Loucy (cell line): ENCODE data around the gene ALG6.
"Not testable (repeated sequence)": the region's sequence is repeated elsewhere in the genome, so short reads cannot be mapped to it uniquely, and the experiment has no call there.

Experiments
- H2AFZ ChIP-seq: fragments of 200-600 bp; sonication (generic); 2 replicates; pipeline ENCODE4 v1.6.0; 2016; ENCODE audit warnings: antibody characterized with exemption, mild to moderate bottlenecking, low read length, moderate library complexity
- H3F3A ChIP-seq: fragments of 200-600 bp; 2 replicates; pipeline ENCODE4 v1.6.0; 2016; ENCODE audit warnings: antibody characterized with exemption, low read depth, mild to moderate bottlenecking
- H3K27me3 ChIP-seq: fragments of 200-600 bp; sonication (generic); 2 replicates; pipeline ENCODE4 v1.6.1; 2014; ENCODE audit warnings: low read length, mild to moderate bottlenecking; ENCODE audit not compliant: insufficient read depth, poor library complexity, severe bottlenecking
- H3K36me3 ChIP-seq: fragments of 200-600 bp; sonication (generic); 2 replicates; pipeline ENCODE4 v1.6.1; 2016; ENCODE audit warnings: low read length; ENCODE audit not compliant: insufficient read depth
- H3K4me1 ChIP-seq: fragments of 200-600 bp; sonication (generic); 2 replicates; pipeline ENCODE4 v1.5.1; 2014; ENCODE audit warnings: low read length, mild to moderate bottlenecking; ENCODE audit not compliant: insufficient read depth, poor library complexity, severe bottlenecking
- H3K4me2 ChIP-seq: fragments of 200-600 bp; sonication (generic); 2 replicates; pipeline ENCODE4 v1.6.0; 2014; ENCODE audit warnings: antibody characterized with exemption, low read length, low read depth, mild to moderate bottlenecking; ENCODE audit not compliant: poor library complexity, severe bottlenecking
- H3K4me3 ChIP-seq: fragments of 200-600 bp; sonication (generic); 2 replicates; pipeline ENCODE4 v1.5.1; 2014; ENCODE audit warnings: low read length, mild to moderate bottlenecking, mixed read lengths; ENCODE audit not compliant: poor library complexity, severe bottlenecking
- H3K79me2 ChIP-seq: fragments of 200-600 bp; sonication (generic); 2 replicates; pipeline ENCODE4 v1.6.1; 2014; ENCODE audit warnings: low read length; ENCODE audit not compliant: insufficient read depth
- H3K9ac ChIP-seq: fragments of 200-600 bp; sonication (generic); 2 replicates; pipeline ENCODE4 v1.6.0; 2014; ENCODE audit warnings: mild to moderate bottlenecking, low read depth, low read length, moderate library complexity; ENCODE audit not compliant: poor library complexity, severe bottlenecking
- H3K9me2 ChIP-seq: fragments of 200-600 bp; sonication (generic); replicated peaks from 2 replicates; pipeline ENCODE4 v1.6.1; 2016; ENCODE audit warnings: low read depth, low read length, mixed read lengths
- H3K9me3 ChIP-seq: fragments of 200-600 bp; sonication (generic); 2 replicates; pipeline ENCODE4 v1.6.1; 2014; ENCODE audit warnings: mild to moderate bottlenecking, antibody characterized with exemption, low read length, low read depth; ENCODE audit not compliant: insufficient read depth
- H4K20me1 ChIP-seq: fragments of 200-600 bp; sonication (generic); 2 replicates; pipeline ENCODE4 v1.6.0; 2014; ENCODE audit warnings: antibody characterized with exemption, low read length, mild to moderate bottlenecking; ENCODE audit not compliant: insufficient read depth, poor library complexity, severe bottlenecking
- CTCF ChIP-seq: fragments of 200-600 bp; sonication (generic); conservative IDR thresholded peaks from 2 replicates; pipeline ENCODE4 v1.5.1; 2014; ENCODE audit warnings: mild to moderate bottlenecking, antibody characterized with exemption, low read length
- EZH2phosphoT487 ChIP-seq: fragments of 200-600 bp; IDR thresholded peaks from 2 replicates; pipeline ENCODE4 v1.6.1; 2018; ENCODE audit warnings: antibody characterized with exemption, mild to moderate bottlenecking, moderate library complexity, borderline replicate concordance

ALG6 gene

GRCh38 chr1:63350320-63350719, 17.1 kb upstream of the ALG6 start:
- no peak overlapping the region for H3K4me2 ChIP-seq
- TF ChIP-seq CTCF: no peak
- no peak for TF ChIP-seq EZH2phosphoT487
- H4K20me1 ChIP-seq: no peaks in the 10 kb centered on the region
- no peaks in the 10 kb centered on the region for H3K4me1 ChIP-seq
- H3K9me2 ChIP-seq: no peaks in the 10 kb centered on the region
- H3F3A ChIP-seq: no peaks in the 10 kb centered on the region
- no peaks in the 10 kb centered on the region for H3K36me3 ChIP-seq
- H3K9me3 ChIP-seq: no peaks in the 10 kb centered on the region
- no peak overlapping the region for H3K4me3 ChIP-seq
- no peak overlapping the region for H2AFZ ChIP-seq
- no peak overlapping the region for H3K9ac ChIP-seq
- no peaks in the 10 kb centered on the region for H3K27me3 ChIP-seq
- H3K79me2 ChIP-seq: no peaks in the 10 kb centered on the region

GRCh38 chr1:63352736-63353135, 14.7 kb upstream of the ALG6 start:
- no peak overlapping the region for H2AFZ ChIP-seq
- no peak overlapping the region for H3K4me3 ChIP-seq
- no peaks in the 10 kb centered on the region for H3K9me2 ChIP-seq
- H3K79me2 ChIP-seq: no peaks in the 10 kb centered on the region
- no peak for TF ChIP-seq EZH2phosphoT487
- TF ChIP-seq CTCF: no peak
- H3F3A ChIP-seq: no peaks in the 10 kb centered on the region
- no peak overlapping the region for H3K9ac ChIP-seq
- no peak overlapping the region for H3K4me2 ChIP-seq
- no peaks in the 10 kb centered on the region for H4K20me1 ChIP-seq
- H3K27me3 ChIP-seq: no peaks in the 10 kb centered on the region
- H3K9me3 ChIP-seq: no peaks in the 10 kb centered on the region
- no peaks in the 10 kb centered on the region for H3K4me1 ChIP-seq
- H3K36me3 ChIP-seq: no peaks in the 10 kb centered on the region

GRCh38 chr1:63356234-63356633, 11.2 kb upstream of the ALG6 start:
- not testable (repeated sequence) for H3K9ac ChIP-seq, H3K36me3 ChIP-seq, H3K9me3 ChIP-seq, H3K4me2 ChIP-seq, H3K4me1 ChIP-seq, H4K20me1 ChIP-seq, H3K4me3 ChIP-seq, H3F3A ChIP-seq, H3K9me2 ChIP-seq, H3K27me3 ChIP-seq, H2AFZ ChIP-seq, H3K79me2 ChIP-seq

GRCh38 chr1:63359561-63359960, 7.9 kb upstream of the ALG6 start:
- no peaks in the 10 kb centered on the region for H3K27me3 ChIP-seq
- no peaks in the 10 kb centered on the region for H3K79me2 ChIP-seq
- H3K4me3 ChIP-seq: no peak overlapping the region
- no peaks in the 10 kb centered on the region for H3K4me1 ChIP-seq
- TF ChIP-seq EZH2phosphoT487 (no peak), CTCF (no peak)
- H3K4me2 ChIP-seq: no peak overlapping the region
- H3K9ac ChIP-seq: no peak overlapping the region
- no peaks in the 10 kb centered on the region for H3K9me3 ChIP-seq
- H3K36me3 ChIP-seq: no peaks in the 10 kb centered on the region
- H2AFZ ChIP-seq: no peak overlapping the region
- no peaks in the 10 kb centered on the region for H4K20me1 ChIP-seq
- no peaks in the 10 kb centered on the region for H3F3A ChIP-seq
- H3K9me2 ChIP-seq: no peaks in the 10 kb centered on the region
